Caco-2 (cell line): ENCODE results near the gene FBXW12. TPM values are rescaled to one million over a fixed set of nuclear protein-coding genes. Genes with fewer than 3 reads are reported as not detected.
A peak's percentile ranks its signal among the peaks of the same experiment; 100 is the strongest.

ENCODE experiments used
- BruUV-seq: library from RNA; stranded (reverse); fragments of 400-500 nt; replicated peaks from 2 replicates; lab custom pipeline; 2021; lab: Mats Ljungman, UMichigan
- CTCF ChIA-PET: fragments of 300-600 bp; sonication (Branson Sonifier 250); formaldehyde crosslinking; loops from one replicate; lab custom pipeline; 2022; ENCODE audit warnings: antibody characterized with exemption; lab: Charles Lee
- POLR2A ChIA-PET: fragments of 300-600 bp; sonication (Branson Sonifier 250); formaldehyde crosslinking; loops from one replicate; lab custom pipeline; 2022; ENCODE audit warnings: antibody characterized with exemption; lab: Charles Lee
- DNase-seq, 2 experiments: peaks; one replicate each; pipeline versions ENCODE4 v3.0.0 to v3.0.0-alpha.2; 2020 to 2022
- H3K27me3 ChIP-seq: replicated peaks from 2 replicates; pipeline ENCODE4 v1.6.0; 2011; ENCODE audit warnings: low read length; ENCODE audit not compliant: control insufficient read depth, insufficient read depth
- H3K36me3 ChIP-seq: 2 replicates; pipeline ENCODE4 v1.5.1; 2011; ENCODE audit warnings: low read length; ENCODE audit not compliant: control insufficient read depth, insufficient read depth
- H3K4me1 ChIP-seq: fragments of 250-450 bp; sonication (Bioruptor Pico); 2 replicates; pipeline ENCODE4 v1.5.1; 2020; ENCODE audit warnings: mild to moderate bottlenecking
- H3K4me3 ChIP-seq: 2 replicates; pipeline ENCODE4 v1.5.1; 2011; ENCODE audit warnings: low read depth, mild to moderate bottlenecking, control low read depth, low read length
- H3K9me3 ChIP-seq: fragments of 250-450 bp; sonication (Bioruptor Pico); 2 replicates; pipeline ENCODE4 v1.5.1; 2020; ENCODE audit warnings: mild to moderate bottlenecking, moderate library complexity
- H3K27ac Mint-ChIP-seq: one replicate; pipeline ENCODE4 v1.8.0; 2022; ENCODE audit warnings: mixed read lengths; ENCODE audit not compliant: unreplicated experiment
- H3K27me3 Mint-ChIP-seq: one replicate; pipeline ENCODE4 v1.8.0; 2022; ENCODE audit warnings: mixed read lengths; ENCODE audit not compliant: insufficient read depth, unreplicated experiment
- H3K36me3 Mint-ChIP-seq: one replicate; pipeline ENCODE4 v1.8.0; 2022; ENCODE audit warnings: mild to moderate bottlenecking, mixed read lengths; ENCODE audit not compliant: insufficient read depth, unreplicated experiment
- H3K4me1 Mint-ChIP-seq: one replicate; pipeline ENCODE4 v1.8.0; 2022; ENCODE audit warnings: low read depth, mixed read lengths; ENCODE audit not compliant: unreplicated experiment
- H3K4me3 Mint-ChIP-seq: one replicate; pipeline ENCODE4 v1.8.0; 2022; ENCODE audit warnings: mild to moderate bottlenecking, moderate library complexity, mixed read lengths; ENCODE audit not compliant: unreplicated experiment
- H3K9me3 Mint-ChIP-seq: one replicate; pipeline ENCODE4 v1.8.0; 2022; ENCODE audit warnings: mixed read lengths; ENCODE audit not compliant: unreplicated experiment
- intact Hi-C: fragments of 100-400 bp; cut with micrococcal nuclease; formaldehyde crosslinking; loops from one replicate; pipeline ENCODE4 v1.10.0; 2022; ENCODE audit not compliant: unreplicated experiment
- total RNA-seq: library from RNA; stranded (reverse); gene quantifications from 2 replicates; pipeline ENCODE4 v1.2.3, GENCODE V29; 2022
- TF ChIP-seq, protein P1 (sequence below), 2 experiments: fragments of 200-600 bp in 1 of 2; IDR thresholded peaks; 1 replicate in 1 of 2; 2 replicates in 1 of 2; pipeline versions ENCODE4 v1.5.1 to v1.8.0; 2011 to 2022; ENCODE audit warnings: antibody characterized with exemption in 1 of 2, control low read depth in 1 of 2, inconsistent platforms in 1 of 2, low read depth in 1 of 2, low read length in 1 of 2, mild to moderate bottlenecking in 1 of 2, moderate library complexity in 1 of 2; ENCODE audit not compliant: insufficient read depth in 1 of 2, severe bottlenecking in 1 of 2, unreplicated experiment in 1 of 2

Gene FBXW12
- total RNA-seq, 1 experiment from 2014 or later, result 1.7 TPM

DNA sequence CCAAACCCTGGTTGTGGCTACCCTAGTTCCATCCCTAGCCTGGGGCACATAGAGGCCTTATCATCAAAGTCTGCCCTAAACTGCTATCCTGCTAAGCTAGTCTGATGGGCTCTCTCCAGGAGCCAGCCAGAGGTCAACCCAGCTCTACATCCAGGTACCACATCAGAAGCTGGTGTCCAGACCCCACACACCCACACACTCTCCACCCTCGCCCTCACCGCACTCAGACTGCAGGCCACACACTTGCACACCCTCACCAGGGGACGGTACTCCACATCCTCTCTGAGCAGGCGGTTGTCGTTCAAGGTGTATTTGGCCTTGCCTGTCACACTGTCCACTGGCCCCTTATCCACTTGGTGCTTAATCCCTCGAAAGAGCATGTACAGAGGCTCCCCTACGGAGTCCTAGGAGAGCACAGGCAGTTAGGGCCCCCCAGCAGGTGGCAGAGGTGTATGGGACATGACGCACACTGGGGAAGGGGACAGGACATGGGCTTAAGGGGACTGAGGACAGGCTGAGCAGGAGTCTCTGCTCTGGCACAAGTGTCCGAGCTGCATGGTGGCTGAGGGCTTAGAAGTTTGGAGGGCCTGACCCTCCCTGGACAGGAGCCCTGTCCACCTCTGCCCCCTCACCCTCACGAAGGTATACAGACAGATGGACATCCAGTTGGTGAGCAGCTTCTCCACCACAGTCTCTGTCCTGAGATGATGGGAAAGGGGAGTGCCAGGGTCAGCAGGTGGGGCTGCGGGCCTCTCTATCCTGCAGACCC is 39.8 kb downstream of the FBXW12 start:
- H3K4me1 Mint-ChIP-seq, result peaks cover 5% of the 10 kb centered on the region
- ChIA-PET CTCF (interaction anchor here (2.5 kb wide), 1 partner anchor 24 kb away, joined by 22 read pairs; no protein-coding TSS in a partner anchor), POLR2A (no interaction called here)
- Histone ChIP-seq H3K4me3 (no peak overlapping the region), H3K4me1 (no peaks in the 10 kb centered on the region), H3K9me3 (no peaks in the 10 kb centered on the region), H3K36me3 (peaks cover 22% of the 10 kb centered on the region), H3K27me3 (no peaks in the 10 kb centered on the region)
- peaks cover 89% of the 10 kb centered on the region for H3K36me3 Mint-ChIP-seq
- no peak overlapping the region for H3K27ac Mint-ChIP-seq
- H3K4me3 Mint-ChIP-seq, result no peak overlapping the region
- no peaks in the 10 kb centered on the region for H3K9me3 Mint-ChIP-seq
- intact Hi-C loops, result no loop called here
- no peaks in the 10 kb centered on the region for H3K27me3 Mint-ChIP-seq
- TF ChIP-seq, protein P1, sequence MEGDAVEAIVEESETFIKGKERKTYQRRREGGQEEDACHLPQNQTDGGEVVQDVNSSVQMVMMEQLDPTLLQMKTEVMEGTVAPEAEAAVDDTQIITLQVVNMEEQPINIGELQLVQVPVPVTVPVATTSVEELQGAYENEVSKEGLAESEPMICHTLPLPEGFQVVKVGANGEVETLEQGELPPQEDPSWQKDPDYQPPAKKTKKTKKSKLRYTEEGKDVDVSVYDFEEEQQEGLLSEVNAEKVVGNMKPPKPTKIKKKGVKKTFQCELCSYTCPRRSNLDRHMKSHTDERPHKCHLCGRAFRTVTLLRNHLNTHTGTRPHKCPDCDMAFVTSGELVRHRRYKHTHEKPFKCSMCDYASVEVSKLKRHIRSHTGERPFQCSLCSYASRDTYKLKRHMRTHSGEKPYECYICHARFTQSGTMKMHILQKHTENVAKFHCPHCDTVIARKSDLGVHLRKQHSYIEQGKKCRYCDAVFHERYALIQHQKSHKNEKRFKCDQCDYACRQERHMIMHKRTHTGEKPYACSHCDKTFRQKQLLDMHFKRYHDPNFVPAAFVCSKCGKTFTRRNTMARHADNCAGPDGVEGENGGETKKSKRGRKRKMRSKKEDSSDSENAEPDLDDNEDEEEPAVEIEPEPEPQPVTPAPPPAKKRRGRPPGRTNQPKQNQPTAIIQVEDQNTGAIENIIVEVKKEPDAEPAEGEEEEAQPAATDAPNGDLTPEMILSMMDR (IDR thresholded peaks at IDR 0.05; ENCODE audit: insufficient read depth in 1 of 2, low read depth in 1 of 2, low read length in 1 of 2, severe bottlenecking in 1 of 2, unreplicated experiment in 1 of 2), result no peak
- peak in 1 of 2 experiments; percentile 36 for DNase-seq
- BruUV-seq, result no TSS peak

DNA sequence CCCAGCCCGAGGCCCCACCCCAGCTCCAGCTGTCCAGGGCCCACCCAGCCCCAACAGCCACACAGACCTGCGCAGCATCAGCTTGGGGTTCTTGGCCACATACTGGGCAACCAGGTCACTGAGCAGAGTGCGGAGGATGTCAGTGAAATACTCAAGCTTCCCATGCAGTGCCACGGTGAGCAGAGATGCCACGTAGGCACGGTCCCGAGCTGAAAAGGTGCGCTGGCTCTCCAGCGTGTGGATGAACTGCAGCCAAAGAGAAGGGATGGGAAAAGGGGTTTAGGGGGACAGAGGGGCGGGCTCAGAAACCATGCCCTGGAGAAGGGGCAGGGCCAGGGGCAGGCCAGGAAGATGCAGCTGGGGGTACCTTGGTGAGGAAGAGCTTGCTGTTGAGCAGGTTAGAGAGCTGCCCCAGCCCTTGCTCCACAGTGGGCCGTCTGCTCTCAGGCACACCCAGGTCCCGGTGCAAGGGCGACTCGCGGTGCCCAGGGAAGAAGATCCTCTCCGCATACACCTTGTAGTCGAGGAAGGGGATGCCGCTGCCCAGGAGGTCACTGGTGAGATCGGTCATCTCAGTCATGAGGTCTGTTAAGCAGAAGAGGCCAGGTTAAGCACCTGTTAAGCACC is 40.5 kb downstream of the FBXW12 start:
- TF ChIP-seq, protein P1 (IDR thresholded peaks at IDR 0.05; ENCODE audit: insufficient read depth in 1 of 2, low read depth in 1 of 2, low read length in 1 of 2, severe bottlenecking in 1 of 2, unreplicated experiment in 1 of 2), result no peak
- Mint-ChIP-seq H3K4me1 (peaks cover 5% of the 10 kb centered on the region), H3K27me3 (no peaks in the 10 kb centered on the region), H3K36me3 (peaks cover 88% of the 10 kb centered on the region), H3K9me3 (no peaks in the 10 kb centered on the region), H3K27ac (no peak overlapping the region), H3K4me3 (no peak overlapping the region)
- Histone ChIP-seq H3K36me3 (peaks cover 21% of the 10 kb centered on the region), H3K4me1 (no peaks in the 10 kb centered on the region), H3K27me3 (no peaks in the 10 kb centered on the region), H3K4me3 (no peak overlapping the region), H3K9me3 (no peaks in the 10 kb centered on the region)
- ChIA-PET POLR2A (interaction anchor here (0.6 kb wide), 1 partner anchor 90 kb away, joined by 10 read pairs; no protein-coding TSS in a partner anchor), CTCF (interaction anchor here (2.5 kb wide), 1 partner anchor 23 kb away, joined by 22 read pairs; no protein-coding TSS in a partner anchor)
- TSS peak; percentile 12 for BruUV-seq
- DNase-seq, result peak in 1 of 2 experiments; percentile 11
- intact Hi-C loops, result no loop called here

DNA sequence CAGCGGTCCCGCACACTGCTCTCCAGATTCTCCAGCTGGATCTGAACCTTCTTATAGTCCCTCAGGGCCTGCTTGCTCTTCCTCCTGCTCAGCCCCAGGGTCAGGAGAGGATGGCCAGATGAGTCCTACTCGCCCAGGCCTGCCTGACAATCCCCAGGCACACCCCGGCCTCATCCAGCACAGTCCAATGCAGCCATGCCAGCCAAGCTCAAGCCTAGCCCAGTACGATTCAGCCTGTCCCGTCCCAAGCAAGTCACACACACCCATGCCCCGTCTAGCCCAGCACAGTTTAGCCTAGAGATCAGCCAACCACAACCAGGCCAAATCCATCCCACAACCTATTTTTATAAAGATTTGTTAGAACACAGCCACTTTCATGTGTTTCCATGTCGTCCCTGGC is 41.1 kb downstream of the FBXW12 start:
- ChIA-PET CTCF (interaction anchor here (2.5 kb wide), 1 partner anchor 23 kb away, joined by 22 read pairs; no protein-coding TSS in a partner anchor), POLR2A (interaction anchor here (0.6 kb wide), 1 partner anchor 91 kb away, joined by 10 read pairs; no protein-coding TSS in a partner anchor)
- intact Hi-C loops, result no loop called here
- H3K27me3 ChIP-seq, result no peaks in the 10 kb centered on the region
- Mint-ChIP-seq H3K27ac (peak overlapping the region; percentile 48), H3K9me3 (no peaks in the 10 kb centered on the region), H3K4me1 (peaks cover 5% of the 10 kb centered on the region), H3K36me3 (peaks cover 93% of the 10 kb centered on the region), H3K27me3 (no peaks in the 10 kb centered on the region), H3K4me3 (no peak overlapping the region)
- no peaks in the 10 kb centered on the region for H3K4me1 ChIP-seq
- no peak for DNase-seq
- no TSS peak for BruUV-seq
- peaks cover 19% of the 10 kb centered on the region for H3K36me3 ChIP-seq
- no peak overlapping the region for H3K4me3 ChIP-seq
- TF ChIP-seq, protein P1 (IDR thresholded peaks at IDR 0.05; ENCODE audit: insufficient read depth in 1 of 2, low read depth in 1 of 2, low read length in 1 of 2, severe bottlenecking in 1 of 2, unreplicated experiment in 1 of 2), result no peak
- no peaks in the 10 kb centered on the region for H3K9me3 ChIP-seq
